ENCODE data around the gene RIC1. TPM values are rescaled to one million over a fixed set of nuclear protein-coding genes. Genes with fewer than 3 reads are reported as not detected.

Gene RIC1
- total and polyA plus RNA-seq, 2 experiments from 2014 or later: 9.7 to 33.7 TPM

DNA sequence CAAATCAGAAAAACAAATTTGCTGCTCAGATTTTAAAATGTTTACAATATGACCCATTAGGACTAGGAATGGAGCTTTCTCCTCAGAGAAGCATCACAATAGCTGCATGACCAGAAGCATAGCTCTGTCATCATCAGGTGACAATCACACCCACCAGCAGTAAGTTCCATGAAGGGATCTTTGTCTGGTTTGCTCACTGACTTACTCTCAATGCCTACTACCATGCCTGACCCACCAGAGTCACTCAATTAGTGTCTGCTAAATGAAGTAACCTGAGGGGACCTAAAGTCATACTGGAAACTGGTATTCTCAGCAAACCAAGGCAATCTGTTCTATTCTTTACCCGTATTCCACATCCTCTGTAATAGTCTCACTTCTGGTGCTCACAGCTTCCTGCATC is 196.3 kb downstream of the RIC1 start:
- TF ChIP-seq, protein P1, sequence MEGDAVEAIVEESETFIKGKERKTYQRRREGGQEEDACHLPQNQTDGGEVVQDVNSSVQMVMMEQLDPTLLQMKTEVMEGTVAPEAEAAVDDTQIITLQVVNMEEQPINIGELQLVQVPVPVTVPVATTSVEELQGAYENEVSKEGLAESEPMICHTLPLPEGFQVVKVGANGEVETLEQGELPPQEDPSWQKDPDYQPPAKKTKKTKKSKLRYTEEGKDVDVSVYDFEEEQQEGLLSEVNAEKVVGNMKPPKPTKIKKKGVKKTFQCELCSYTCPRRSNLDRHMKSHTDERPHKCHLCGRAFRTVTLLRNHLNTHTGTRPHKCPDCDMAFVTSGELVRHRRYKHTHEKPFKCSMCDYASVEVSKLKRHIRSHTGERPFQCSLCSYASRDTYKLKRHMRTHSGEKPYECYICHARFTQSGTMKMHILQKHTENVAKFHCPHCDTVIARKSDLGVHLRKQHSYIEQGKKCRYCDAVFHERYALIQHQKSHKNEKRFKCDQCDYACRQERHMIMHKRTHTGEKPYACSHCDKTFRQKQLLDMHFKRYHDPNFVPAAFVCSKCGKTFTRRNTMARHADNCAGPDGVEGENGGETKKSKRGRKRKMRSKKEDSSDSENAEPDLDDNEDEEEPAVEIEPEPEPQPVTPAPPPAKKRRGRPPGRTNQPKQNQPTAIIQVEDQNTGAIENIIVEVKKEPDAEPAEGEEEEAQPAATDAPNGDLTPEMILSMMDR (IDR thresholded peaks at IDR 0.05; ENCODE audit: low read depth, low read length): no peak
- no peak overlapping the region for H3K4me3 ChIP-seq
- no peak for DNase-seq (ENCODE audit: low read depth in 1 of 2, low spot score in 1 of 2)
- H3K27ac ChIP-seq: no peak overlapping the region
- H3K27me3 ChIP-seq: no peaks in the 10 kb centered on the region
- no peaks in the 10 kb centered on the region for H3K9me3 ChIP-seq (ENCODE audit: low read depth)
- H3K36me3 ChIP-seq: peaks cover 22% of the 10 kb centered on the region
- H3K4me1 ChIP-seq (ENCODE audit: low read depth): no peaks in the 10 kb centered on the region

Other genes starting within 250 kb of the RIC1 start
- 15.4 and 16.8 TPM in 2 replicates for gene PLGRKT, start 191.2 kb upstream of the RIC1 start, total RNA-seq
- gene PLGRKT, start 191.2 kb upstream of the RIC1 start, polyA plus RNA-seq: 35.4 and 37.1 TPM in 2 replicates
- 0.39 TPM in 1 of 2 replicates, not detected in the other for gene CD274, start 178.6 kb upstream of the RIC1 start, total RNA-seq
- gene CD274, start 178.6 kb upstream of the RIC1 start, polyA plus RNA-seq: 0.39 TPM in 1 of 2 replicates, not detected in the other
- gene PDCD1LG2, start 118.6 kb upstream of the RIC1 start, total RNA-seq: not detected in 2 replicates
- 0.16 TPM in 1 of 2 replicates, not detected in the other for gene PDCD1LG2, start 118.6 kb upstream of the RIC1 start, polyA plus RNA-seq
- gene ERMP1, start 204.0 kb downstream of the RIC1 start, total RNA-seq: 12.9 and 31.5 TPM in 2 replicates
- 18.1 and 36.0 TPM in 2 replicates for gene ERMP1, start 204.0 kb downstream of the RIC1 start, polyA plus RNA-seq

Data from cardiac muscle cell (in vitro differentiated cells and primary cell).